Stomach (tissue), 9 donors: ENCODE results near the gene ARHGEF2. TPM values are rescaled to one million over a fixed set of nuclear protein-coding genes. Genes with fewer than 3 reads are reported as not detected.

Experiments
- DNase-seq, 2 donors: peaks; one replicate each; pipeline versions ENCODE4 v3.0.0 to v3.0.0-alpha.2; 2013 to 2019
- H3K27ac ChIP-seq, 5 donors: fragments of 200-600 bp in 4 of 5; sonication (generic) in 4 of 5; one replicate each; pipeline ENCODE4 v1.5.1; 2013 to 2019; ENCODE audit warnings: mild to moderate bottlenecking in 1 of 5, moderate library complexity in 1 of 5
- H3K27me3 ChIP-seq, 3 donors: fragments of 200-600 bp; sonication (generic); one replicate each; pipeline ENCODE4 v1.5.1; 2017 to 2019; ENCODE audit warnings: mixed run types in 1 of 3
- H3K36me3 ChIP-seq, 4 donors: fragments of 200-600 bp; sonication (generic); 1 replicate in 3 of 4; 2 replicates in 1 of 4; pipeline ENCODE4 v1.5.1; 2016 to 2019
- H3K4me1 ChIP-seq, 4 donors: fragments of 200-600 bp; sonication (generic); one replicate each; pipeline ENCODE4 v1.5.1; 2016 to 2019
- H3K4me3 ChIP-seq, 4 donors: fragments of 200-600 bp; sonication (generic) in 3 of 4; one replicate each; pipeline ENCODE4 v1.5.1; 2016 to 2019; ENCODE audit warnings: mild to moderate bottlenecking in 1 of 4
- H3K9me3 ChIP-seq, 4 donors: fragments of 200-600 bp; sonication (generic); one replicate each; pipeline ENCODE4 v1.5.1; 2016 to 2019
- CTCF ChIP-seq, 7 experiments: fragments of 450-650 bp in 4 of 7; fragments of 200-600 bp in 3 of 7; sonication (generic) in 3 of 7; IDR thresholded peaks; one replicate each; pipeline ENCODE4 v1.5.1; 2016 to 2019; ENCODE audit warnings: antibody characterized with exemption in 7 of 7, control low read depth in 2 of 7, mild to moderate bottlenecking in 1 of 7
- EP300 ChIP-seq: sonication (generic); formaldehyde crosslinking; IDR thresholded peaks from one replicate; pipeline ENCODE4 v1.6.1; 2017; ENCODE audit warnings: antibody characterized with exemption
- POLR2A ChIP-seq, 4 donors: fragments of 450-650 bp; IDR thresholded peaks; one replicate each; pipeline ENCODE4 v1.6.1; 2016; ENCODE audit warnings: antibody characterized with exemption in 4 of 4, control low read depth in 2 of 4, mild to moderate bottlenecking in 1 of 4, moderate library complexity in 1 of 4
- POLR2AphosphoS5 ChIP-seq, 3 donors: sonication (generic); formaldehyde crosslinking; IDR thresholded peaks; one replicate each; pipeline ENCODE4 v1.6.1; 2016; ENCODE audit warnings: antibody characterized with exemption in 3 of 3
- WGBS, 5 donors: extraction: QIAGEN DNeasy Blood & Tissue Kit in 3 of 5; methylation state at CpG; one replicate each; pipeline versions ENCODE4 v1.1.5 to v1.1.7; 2013 to 2018; 5-methylcytosine and 5-hydroxymethylcytosine counted together
- intact Hi-C: fragments of 100-400 bp; cut with DNase I; formaldehyde crosslinking; loops from one replicate; pipeline ENCODE4 v1.15.1; 2023; ENCODE audit warnings: low total_unique reads
- polyA plus RNA-seq, 3 donors: library from polyadenylated mRNA; stranded (reverse); fragments of 200-250 nt; gene quantifications; one replicate each; pipeline ENCODE4 v1.2.3, GENCODE V29; 2013
- total RNA-seq, 5 donors: library from RNA; depleted of rRNA; stranded (reverse); fragments of >200 nt; gene quantifications; one replicate each; pipeline versions ENCODE4 v1.1.0 to v1.2.3, GENCODE V29; 2014 to 2016
- donor health status: healthy with polysubstance abuse.
- donor health status: Bipolar disorder and iron deficiency.
- donor health status: healthy.

Gene ARHGEF2
- total and polyA plus RNA-seq, 8 donors = 20.4 to 376 (median 66.5) TPM

GRCh38 chr1:155919801-155920200 lies 58.5 kb downstream of the ARHGEF2 start:
- no peak for DNase-seq
- Histone ChIP-seq H3K9me3 (no peaks in the 10 kb centered on the region), H3K27me3 (no peaks in the 10 kb centered on the region), H3K4me3 (no peak overlapping the region), H3K27ac (peak overlapping the region; percentile 5 to 62 (median 46)), H3K36me3 (peaks cover 91 to 100% (median 100%) of the 10 kb centered on the region in 4 donors), H3K4me1 (peaks cover 0 to 49% (median 33%) of the 10 kb centered on the region in 4 donors)
- 96 to 100% (median 100%) methylated on average over 2 of the region's 2 CpGs for WGBS, 5 donors
- intact Hi-C loops = no loop called here
- TF ChIP-seq POLR2A (IDR thresholded peaks at IDR 0.05) (no peak), CTCF (IDR thresholded peaks at IDR 0.05) (no peak), EP300 (no peak), POLR2AphosphoS5 (IDR thresholded peaks at IDR 0.05) (no peak)

GRCh38 chr1:155918660-155919059 lies 59.7 kb downstream of the ARHGEF2 start:
- H3K27ac ChIP-seq = no peak overlapping the region
- intact Hi-C loops = no loop called here
- 54 to 63% (median 59%) methylated on average over 3 of the region's 3 CpGs for WGBS, 5 donors
- DNase-seq = no peak
- no peak for TF ChIP-seq EP300
- TF ChIP-seq CTCF (IDR thresholded peaks at IDR 0.05) = no peak
- TF ChIP-seq POLR2AphosphoS5 (IDR thresholded peaks at IDR 0.05) = no peak
- TF ChIP-seq POLR2A (IDR thresholded peaks at IDR 0.05) = no peak
- H3K4me1 ChIP-seq = peaks cover 0 to 40% (median 25%) of the 10 kb centered on the region in 4 donors
- no peaks in the 10 kb centered on the region for H3K9me3 ChIP-seq
- no peaks in the 10 kb centered on the region for H3K27me3 ChIP-seq
- H3K36me3 ChIP-seq = peaks cover 91 to 100% (median 100%) of the 10 kb centered on the region in 4 donors
- no peak overlapping the region for H3K4me3 ChIP-seq

- no peak for TF ChIP-seq POLR2A (IDR thresholded peaks at IDR 0.05)
- no peak for TF ChIP-seq EP300
- TF ChIP-seq CTCF (IDR thresholded peaks at IDR 0.05) = no peak
- WGBS, 5 donors = 62 to 66% (median 64%) methylated on average over 6 of the region's 6 CpGs
- no peaks in the 10 kb centered on the region for H3K27me3 ChIP-seq
- peaks cover 4 to 38% (median 24%) of the 10 kb centered on the region in 4 donors for H3K4me1 ChIP-seq
- H3K9me3 ChIP-seq = no peaks in the 10 kb centered on the region
- peaks cover 69 to 78% (median 77%) of the 10 kb centered on the region in 4 donors for H3K36me3 ChIP-seq
- intact Hi-C loops = no loop called here
- no peak overlapping the region for H3K4me3 ChIP-seq
- peak overlapping the region in 1 of 5 donors; percentile 14 for H3K27ac ChIP-seq
- no peak for DNase-seq
These were observed 64.2 kb downstream of the ARHGEF2 start for GRCh38 chr1:155913969-155914757.

- WGBS, 5 donors = 24 to 71% (median 45%) methylated on average over 11 of the region's 11 CpGs
- peaks cover 64 to 78% (median 77%) of the 10 kb centered on the region in 4 donors for H3K36me3 ChIP-seq
- peaks cover 4 to 47% (median 27%) of the 10 kb centered on the region in 4 donors for H3K4me1 ChIP-seq
- DNase-seq = peak in 1 of 2 donors; percentile 44
- H3K27ac ChIP-seq = peak overlapping the region; percentile 84 to 99 (median 97)
- intact Hi-C loops = no loop called here
- no peaks in the 10 kb centered on the region for H3K9me3 ChIP-seq
- no peak for TF ChIP-seq EP300
- TF ChIP-seq CTCF (IDR thresholded peaks at IDR 0.05) = no peak
- TF ChIP-seq POLR2A (IDR thresholded peaks at IDR 0.05) = no peak
- no peak for TF ChIP-seq POLR2AphosphoS5 (IDR thresholded peaks at IDR 0.05)
- no peaks in the 10 kb centered on the region for H3K27me3 ChIP-seq
- peak overlapping the region in 1 of 4 donors; percentile 90 for H3K4me3 ChIP-seq
These were observed 66.3 kb downstream of the ARHGEF2 start for GRCh38 chr1:155912056-155912536.
